SW 1271 (cell line): ENCODE data around the gene NHP2.
A peak's percentile ranks its signal among the peaks of the same experiment; 100 is the strongest.

Experiments used
- DNase-seq, 2 experiments: peaks; one replicate each; lab custom pipeline; 2025; lab: John Stamatoyannopoulos, UW

NHP2 gene

DNA sequence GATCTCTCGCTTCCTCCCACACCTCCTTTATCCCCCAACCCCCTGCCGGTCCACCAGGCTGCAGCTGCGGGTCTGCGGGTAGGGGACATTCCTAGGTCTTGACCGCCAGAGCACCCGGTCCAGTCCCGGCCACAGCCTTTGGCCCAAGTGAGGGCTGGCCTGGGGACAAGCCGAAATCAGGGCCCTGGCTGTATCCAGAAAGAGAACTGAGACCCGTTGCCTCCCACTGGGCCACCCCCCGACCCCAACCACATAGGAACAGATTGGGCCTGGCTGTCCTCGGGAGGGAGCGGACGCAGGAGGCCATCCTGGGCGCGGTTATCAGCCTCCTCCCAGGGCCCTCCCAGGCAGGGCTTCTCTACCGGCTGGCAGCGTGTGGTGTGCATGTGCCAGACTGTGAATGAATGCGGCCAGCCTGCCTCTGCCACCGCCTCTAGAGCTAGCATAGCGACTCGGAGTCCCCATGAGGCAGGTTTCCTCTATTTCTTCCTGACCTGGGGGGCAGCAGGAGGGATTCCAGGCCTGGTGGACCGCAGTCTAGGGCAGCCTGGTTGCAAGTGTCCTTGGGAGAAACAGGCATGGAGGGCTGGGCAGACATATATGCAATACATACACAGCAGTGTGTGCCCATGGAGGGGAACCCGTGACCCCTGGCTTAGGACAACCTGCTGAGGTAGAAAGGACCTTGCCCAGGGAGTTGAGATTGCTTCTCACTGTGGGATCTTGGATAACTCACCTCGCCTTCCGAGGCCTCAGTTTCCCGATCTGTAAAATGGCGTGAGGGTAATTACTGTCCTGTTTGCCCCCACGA lies 39.2 kb downstream of the NHP2 start:
- no peak for DNase-seq

DNA sequence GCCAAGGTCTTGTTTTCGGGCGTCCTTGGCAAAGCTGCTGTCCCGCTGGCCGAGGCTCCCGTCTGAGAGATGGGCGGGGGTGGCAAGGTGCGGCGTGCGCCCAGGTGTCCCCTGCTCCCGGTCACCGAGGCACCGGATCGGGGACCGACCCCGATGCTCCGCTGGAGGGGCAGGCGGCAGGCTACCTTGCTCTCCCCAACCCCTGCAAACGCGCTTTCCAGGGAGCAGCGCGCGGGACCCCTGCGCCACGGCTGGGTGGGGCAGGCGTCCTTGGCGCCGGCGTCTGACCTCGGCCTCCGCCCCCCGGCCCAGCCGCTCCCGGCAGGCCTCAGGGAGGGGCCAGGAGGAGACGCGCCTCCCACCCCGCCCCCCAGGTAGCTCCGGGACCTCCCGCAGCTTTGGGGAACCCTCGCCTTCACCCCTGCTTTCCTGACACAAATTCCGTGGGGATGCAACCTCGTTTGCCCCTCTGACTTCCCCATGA lies 39.8 kb downstream of the NHP2 start:
- DNase-seq, result no peak

DNA sequence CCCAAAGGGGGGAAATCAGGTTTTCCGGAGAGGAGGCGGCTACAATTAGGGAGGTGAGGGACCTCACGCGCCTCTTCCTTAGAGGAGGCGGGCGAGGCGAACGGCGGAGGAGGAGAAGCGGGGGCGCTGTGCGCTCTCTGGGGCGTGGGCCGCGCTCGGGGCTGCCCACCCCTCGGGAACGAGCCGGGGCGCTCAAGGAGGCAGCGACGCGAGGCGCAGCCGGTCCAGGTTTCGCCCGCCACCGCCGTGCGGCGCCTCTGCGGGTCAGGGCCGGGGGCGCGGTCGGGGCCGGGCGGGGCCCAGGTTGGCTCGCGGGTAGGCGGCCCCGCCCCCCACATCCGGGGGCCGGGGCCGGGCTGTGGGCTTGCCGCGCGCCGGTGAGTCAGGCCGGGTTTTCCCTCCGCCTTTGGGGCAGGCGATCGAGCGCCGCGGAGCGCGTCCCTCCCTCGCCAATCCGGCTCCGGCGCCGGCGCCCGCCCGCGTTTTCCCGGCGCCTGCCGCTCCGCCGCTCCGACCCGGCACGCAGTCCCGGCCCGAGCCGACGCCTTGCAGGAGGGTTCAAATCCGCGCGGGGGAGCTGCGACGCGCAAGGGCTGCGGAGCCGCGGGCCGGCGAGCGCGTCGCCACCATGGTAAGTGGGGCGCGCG lies 40.4 kb downstream of the NHP2 start, which contains the start of gene N4BP3:
Gene N4BP3 (plus strand): TSS at position 392 of the 647 bp plus-strand sequence. CDS start 6,052 bp downstream, outside the sequence.
- DNase-seq, result peak in 1 of 2 experiments; percentile 57

DNA sequence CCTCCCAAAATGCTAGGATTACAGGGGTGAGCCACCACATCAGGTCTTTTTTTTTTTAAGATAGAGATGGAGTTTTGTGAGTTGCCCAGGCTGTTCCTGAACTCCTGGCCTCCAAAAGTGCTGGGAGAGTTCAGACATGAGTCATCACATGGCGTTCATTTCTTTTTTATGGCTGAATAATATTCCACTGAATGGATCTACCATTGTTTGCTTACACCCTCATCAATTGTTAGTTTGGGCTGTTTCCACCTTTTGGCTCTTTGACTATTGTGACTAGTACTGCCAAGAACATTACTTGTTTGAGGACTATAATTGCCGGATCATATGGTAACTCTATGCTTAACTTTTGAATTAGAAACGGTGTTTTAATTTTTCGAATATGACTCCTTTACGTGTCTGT lies 41.1 kb downstream of the NHP2 start:
- DNase-seq, result no peak

DNA sequence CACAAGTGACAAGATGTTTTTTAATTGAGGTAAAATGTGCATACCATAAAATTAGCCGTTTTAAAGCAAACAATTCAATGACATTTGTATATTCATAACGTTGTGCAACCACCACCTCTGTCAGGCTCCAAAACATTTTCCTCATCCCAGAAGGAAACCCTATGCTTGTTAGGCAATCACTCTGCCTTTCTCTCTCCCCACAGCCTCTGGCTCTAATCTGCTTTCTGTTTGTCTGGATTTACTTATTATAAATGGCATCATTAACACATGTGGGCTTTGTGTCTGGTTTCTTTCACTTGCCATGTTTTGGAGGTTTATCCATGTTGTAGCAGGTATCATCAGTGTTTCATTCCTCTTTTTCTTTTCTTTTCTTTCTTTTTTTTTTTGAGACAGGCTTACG lies 41.8 kb downstream of the NHP2 start:
- no peak for DNase-seq

DNA sequence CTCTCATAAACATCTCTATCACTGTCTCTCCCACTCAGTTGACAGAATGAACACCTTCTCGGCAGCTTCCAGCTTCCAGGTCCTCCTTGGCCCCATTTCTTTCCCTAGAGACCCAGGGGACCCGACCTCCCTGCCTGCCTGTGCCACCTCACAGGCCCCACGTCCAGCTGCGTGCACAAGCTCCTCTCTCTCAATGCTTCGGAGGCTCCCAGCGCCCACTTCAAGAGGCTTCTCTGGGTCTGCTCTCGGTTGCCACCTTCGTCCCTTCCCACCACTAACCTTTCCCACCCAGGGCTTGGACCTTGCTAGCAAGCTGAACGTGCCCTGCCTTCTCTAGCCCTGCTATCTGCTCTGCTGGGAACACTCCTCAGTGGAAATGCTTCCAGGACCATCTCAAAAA lies 43.2 kb downstream of the NHP2 start:
- DNase-seq, result no peak

DNA sequence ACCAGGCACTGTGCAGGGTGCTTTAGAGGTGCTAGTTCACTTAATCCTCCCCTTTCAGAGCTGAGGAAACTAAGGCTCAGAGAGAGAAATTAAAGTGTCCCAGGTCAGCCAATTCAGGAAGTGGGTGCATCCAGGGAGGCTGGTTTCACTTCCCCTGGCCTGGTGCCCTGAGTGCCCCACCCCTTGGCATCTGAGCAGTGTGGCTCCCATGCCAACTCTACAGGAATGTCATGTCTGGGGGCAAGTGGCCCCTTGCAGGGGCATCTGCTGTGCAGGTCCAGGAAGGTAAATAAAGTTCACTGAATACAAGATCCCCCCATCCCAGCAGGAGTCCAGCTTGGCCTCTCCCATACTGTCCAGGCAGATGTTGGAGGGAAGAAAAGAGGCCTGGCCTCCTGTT lies 44.7 kb downstream of the NHP2 start:
- no peak for DNase-seq

DNA sequence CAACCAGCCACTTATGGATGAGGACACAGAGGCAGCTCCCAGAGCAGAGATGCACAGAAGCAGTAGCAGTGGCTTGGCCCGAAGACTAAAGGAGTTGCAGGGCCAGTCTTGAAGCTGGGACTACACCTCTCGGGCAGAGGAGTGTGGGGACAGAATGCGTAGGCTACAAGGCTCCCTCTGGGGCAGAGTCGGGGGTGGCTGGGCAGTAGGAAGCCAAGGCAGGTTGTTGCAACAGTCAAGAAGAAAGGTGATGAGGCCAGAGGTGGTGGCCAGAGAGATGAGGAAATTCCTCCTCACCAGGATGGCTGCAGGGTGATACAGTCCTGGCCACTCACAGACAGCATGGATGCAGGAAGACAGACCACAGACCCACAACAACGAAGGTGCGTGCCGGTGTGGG lies 45.2 kb downstream of the NHP2 start:
- DNase-seq, result no peak

DNA sequence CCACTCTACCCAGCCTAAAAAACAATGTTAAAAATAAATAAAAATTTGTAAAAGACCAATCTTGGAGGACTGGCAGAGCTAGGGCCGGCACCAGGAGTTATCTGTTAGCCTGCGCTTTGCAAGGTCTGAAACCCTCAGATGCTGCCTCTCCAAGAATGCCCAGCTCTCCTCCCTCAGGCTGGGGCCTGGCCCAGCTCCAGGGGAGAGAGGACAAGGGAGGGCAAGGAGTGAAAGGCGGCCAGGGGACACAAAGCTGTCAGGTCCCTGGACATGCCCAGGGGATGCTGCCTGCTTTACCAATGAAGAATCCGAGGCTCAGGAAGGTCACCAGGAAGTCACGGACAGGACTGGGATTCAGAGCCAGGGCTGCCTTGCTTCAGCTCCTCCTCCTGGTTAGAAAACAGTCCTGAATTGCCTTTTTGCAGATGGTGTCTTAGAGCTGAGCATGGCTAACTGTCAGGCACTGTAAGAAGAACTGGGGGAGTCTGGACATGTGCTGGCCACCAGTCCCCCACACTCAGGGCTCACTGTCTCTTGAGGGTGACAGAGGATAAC lies 45.9 kb downstream of the NHP2 start:
- no peak for DNase-seq

DNA sequence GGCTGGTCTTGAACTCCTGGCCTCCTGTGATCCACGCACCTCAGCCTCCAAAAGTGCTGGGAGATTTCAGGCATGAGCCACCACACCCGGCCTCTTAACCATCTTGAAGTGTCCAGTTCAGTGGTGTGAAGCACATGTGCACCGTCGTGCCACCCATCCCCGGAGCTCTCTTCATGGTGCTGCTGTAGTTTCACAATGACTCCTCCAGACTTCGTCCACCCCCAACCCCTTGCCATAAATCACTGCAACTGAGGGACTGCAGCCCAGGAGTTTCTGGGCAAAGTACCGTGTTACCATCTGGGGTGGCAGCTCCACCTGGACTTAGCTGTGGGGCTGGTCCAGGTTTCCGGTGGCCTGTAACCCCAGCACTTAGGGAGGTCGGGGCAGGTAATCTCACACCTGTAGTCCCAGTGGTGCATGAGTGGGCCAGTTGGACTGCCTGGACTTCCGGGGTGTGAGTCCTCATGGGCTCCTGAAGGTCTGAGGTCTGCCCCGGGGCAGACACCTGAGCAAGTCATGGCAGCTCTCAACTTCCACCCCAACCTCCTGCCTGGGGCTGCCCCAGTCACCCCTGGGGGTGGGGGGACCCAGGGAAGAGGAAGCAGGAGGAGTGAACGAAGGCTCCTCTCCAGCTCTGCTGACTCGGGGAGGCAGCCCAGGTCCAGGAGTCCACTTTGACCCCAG lies 47.0 kb downstream of the NHP2 start:
- DNase-seq, result no peak

DNA sequence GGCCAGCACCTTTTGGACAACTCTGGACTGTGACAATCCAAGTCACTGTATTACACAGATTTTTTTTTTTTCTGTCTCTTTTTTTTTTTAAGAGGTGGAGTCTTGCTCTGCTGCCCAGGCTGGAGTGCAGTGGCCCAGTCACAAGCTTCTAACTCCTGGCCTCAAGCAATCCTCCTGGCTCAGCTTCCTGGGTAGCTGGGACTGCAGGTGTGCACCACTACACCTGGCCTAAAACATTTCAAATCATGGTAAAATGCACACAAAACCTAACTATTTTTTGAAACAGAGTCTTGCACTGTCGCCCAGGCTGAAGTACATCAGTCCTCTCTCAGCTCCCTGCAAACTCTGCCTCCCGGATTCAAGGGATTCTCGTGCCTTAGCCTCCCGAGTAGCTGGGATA lies 47.6 kb downstream of the NHP2 start:
- no peak for DNase-seq

DNA sequence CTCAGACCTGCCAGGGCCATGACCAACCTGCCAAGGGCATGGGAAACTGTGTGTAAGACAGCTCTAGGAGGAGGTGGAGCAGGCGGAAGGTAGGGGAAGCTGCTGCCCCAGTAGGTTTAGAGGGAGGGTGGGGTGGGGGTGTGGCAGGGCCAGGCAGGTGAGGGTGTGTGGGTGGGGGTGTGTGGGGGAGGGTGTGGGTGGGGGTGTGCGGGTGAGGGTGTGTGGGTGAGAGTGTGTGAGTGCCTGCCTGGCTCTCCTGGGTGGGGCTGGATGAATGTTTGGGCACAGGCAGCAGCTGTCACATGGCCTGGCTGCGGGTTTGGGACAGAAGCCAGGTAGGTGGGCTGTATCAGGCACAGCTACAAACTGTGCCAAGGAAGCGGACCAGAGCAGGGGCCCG lies 49.2 kb downstream of the NHP2 start:
- no peak for DNase-seq

DNA sequence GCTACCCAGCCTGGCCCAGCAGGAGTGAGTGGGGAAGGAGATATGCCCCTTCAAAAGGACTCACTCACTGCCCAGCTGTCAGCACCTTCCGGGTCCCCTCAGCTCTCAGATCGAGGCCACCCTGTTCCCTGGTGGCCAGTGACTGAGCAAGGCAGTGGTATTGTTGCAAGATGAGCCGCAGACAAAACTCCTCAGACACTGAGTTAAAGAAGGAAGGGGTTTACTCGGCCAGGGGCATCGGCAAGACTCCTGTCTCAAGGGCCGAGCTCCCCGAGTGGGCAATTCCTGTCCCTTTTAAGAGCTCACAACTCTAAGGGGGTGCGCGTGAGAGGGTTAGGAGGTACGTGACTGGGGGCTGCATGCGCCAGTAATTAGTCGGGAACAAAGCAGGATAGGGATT lies 50.1 kb downstream of the NHP2 start:
- no peak for DNase-seq
